ENCODE measurements around the gene WDR74. TPM values are rescaled to one million over a fixed set of nuclear protein-coding genes. Genes with fewer than 3 reads are reported as not detected.

WDR74 gene
- total and polyA plus RNA-seq, 2 of the 13 experiments (the other 11 are each of a cell fraction or from before 2014, with no cell fraction given), result 77.0 to 83.3 TPM

- TF ChIP-seq, protein P1, sequence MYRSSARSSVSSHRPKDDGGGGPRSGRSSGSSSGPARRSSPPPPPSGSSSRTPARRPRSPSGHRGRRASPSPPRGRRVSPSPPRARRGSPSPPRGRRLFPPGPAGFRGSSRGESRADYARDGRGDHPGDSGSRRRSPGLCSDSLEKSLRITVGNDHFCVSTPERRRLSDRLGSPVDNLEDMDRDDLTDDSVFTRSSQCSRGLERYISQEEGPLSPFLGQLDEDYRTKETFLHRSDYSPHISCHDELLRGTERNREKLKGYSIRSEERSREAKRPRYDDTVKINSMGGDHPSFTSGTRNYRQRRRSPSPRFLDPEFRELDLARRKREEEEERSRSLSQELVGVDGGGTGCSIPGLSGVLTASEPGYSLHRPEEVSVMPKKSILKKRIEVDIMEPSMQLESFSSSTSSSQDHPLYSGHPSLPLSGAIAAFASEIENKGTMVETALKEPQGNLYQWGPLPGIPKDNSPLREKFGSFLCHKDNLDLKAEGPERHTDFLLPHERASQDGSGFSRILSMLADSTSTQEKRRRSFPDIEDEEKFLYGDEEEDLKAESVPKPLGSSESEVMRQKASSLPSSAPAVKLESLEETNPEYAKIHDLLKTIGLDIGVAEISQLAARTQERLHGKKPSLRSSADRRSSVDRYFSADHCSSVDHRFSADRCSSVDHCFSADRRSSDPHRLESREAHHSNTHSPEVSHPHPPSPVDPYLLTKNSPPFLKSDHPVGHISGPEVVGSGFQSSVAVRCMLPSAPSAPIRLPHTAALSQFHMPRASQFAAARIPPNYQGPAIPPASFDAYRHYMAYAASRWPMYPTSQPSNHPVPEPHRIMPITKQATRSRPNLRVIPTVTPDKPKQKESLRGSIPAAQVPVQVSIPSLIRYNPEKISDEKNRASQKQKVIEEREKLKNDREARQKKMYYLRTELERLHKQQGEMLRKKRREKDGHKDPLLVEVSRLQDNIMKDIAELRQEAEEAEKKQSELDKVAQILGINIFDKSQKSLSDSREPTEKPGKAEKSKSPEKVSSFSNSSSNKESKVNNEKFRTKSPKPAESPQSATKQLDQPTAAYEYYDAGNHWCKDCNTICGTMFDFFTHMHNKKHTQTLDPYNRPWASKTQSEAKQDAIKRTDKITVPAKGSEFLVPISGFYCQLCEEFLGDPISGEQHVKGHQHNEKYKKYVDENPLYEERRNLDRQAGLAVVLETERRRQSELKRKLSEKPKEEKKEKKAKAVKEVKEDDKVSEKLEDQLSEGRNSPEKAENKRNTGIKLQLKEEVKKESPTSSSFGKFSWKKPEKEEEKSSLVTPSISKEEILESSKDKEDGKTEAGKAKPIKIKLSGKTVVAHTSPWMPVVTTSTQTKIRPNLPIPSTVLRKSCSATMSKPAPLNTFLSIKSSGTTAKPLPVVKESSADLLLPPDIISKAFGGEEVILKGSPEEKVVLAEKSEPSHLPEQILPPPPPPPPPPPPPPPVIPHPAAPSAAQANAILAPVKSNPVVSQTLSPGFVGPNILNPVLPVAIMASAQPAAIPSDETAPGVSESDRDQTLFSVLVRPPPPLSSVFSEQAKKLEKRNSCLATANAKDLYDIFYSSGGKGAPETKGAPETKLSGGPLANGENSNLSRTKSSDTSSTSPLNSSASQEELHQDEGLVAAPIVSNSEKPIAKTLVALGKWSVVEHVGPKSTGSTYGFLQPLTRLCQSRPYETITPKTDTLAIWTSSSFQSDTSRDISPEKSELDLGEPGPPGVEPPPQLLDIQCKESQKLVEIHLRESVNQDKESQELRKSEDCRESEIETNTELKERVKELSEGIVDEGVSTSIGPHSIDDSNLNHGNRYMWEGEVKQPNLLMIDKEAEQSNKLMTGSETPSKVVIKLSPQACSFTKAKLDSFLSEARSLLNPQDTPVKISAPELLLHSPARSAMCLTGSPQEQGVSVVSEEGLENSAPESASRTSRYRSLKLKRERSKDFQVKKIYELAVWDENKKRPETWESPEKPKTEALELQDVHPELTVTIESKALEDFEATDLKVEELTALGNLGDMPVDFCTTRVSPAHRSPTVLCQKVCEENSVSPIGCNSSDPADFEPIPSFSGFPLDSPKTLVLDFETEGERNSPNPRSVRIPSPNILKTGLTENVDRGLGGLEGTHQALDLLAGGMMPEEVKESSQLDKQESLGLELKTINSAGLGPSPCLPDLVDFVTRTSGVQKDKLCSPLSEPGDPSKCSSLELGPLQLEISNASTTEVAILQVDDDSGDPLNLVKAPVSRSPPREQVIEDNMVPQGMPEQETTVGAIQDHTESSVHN (CRISPR knock-in tag; IDR thresholded peaks at IDR 0.05), result 0 out of 2 replicates have a peak, but pooled peaks have one; percentile 71
- TF ChIP-seq THRA (CRISPR knock-in tag; IDR thresholded peaks at IDR 0.05; ENCODE audit: borderline replicate concordance) (peak; percentile 60), SRSF9 (IDR thresholded peaks at IDR 0.05; ENCODE audit: borderline replicate concordance, insufficient read depth, low read depth, low read length, poor library complexity, severe bottlenecking) (no peak), CBX2 (IDR thresholded peaks at IDR 0.05; ENCODE audit: low read depth, low read length) (no peak), CBX2 (CRISPR knock-in tag; IDR thresholded peaks at IDR 0.05; ENCODE audit: low read depth) (no peak), PAF1 (CRISPR knock-in tag; IDR thresholded peaks at IDR 0.05) (no peak), KDM5B (CRISPR knock-in tag; IDR thresholded peaks at IDR 0.05; ENCODE audit: borderline replicate concordance) (no peak; the same call in 1 of the 2 replicates), ZNF276 (CRISPR knock-in tag; IDR thresholded peaks at IDR 0.05; ENCODE audit: low read depth) (peak; percentile 100), IKZF5 (CRISPR knock-in tag; IDR thresholded peaks at IDR 0.05) (peak; percentile 89), EED (CRISPR knock-in tag; IDR thresholded peaks at IDR 0.05) (peak; percentile 73; the same call in 1 of the 2 replicates), MAZ (IDR thresholded peaks at IDR 0.05; ENCODE audit: borderline replicate concordance, low read depth, low read length) (peak; percentile 54; the same call in 1 of the 2 replicates), MAZ (CRISPR knock-in tag; IDR thresholded peaks at IDR 0.05; ENCODE audit: low read depth) (peak; percentile 84), SAP130 (CRISPR knock-in tag; IDR thresholded peaks at IDR 0.05; ENCODE audit: low read depth) (peak; percentile 87), MED1 (CRISPR knock-in tag; IDR thresholded peaks at IDR 0.05) (no peak; the same call in none of the 2 replicates)
Measured at GRCh38 chr11:62880803-62881578, 41.6 kb upstream of the WDR74 start, which contains the start of gene SLC3A2 (continued).

Data from HepG2 (cell line).